ENCODE data around the gene MS4A14. TPM values are rescaled to one million over a fixed set of nuclear protein-coding genes. Genes with fewer than 3 reads are reported as not detected.

MS4A14 gene
- total and polyA plus RNA-seq, 2 of the 8 experiments (the other 6 are each of a cell fraction or from before 2014, with no cell fraction given), result not detected

DNA sequence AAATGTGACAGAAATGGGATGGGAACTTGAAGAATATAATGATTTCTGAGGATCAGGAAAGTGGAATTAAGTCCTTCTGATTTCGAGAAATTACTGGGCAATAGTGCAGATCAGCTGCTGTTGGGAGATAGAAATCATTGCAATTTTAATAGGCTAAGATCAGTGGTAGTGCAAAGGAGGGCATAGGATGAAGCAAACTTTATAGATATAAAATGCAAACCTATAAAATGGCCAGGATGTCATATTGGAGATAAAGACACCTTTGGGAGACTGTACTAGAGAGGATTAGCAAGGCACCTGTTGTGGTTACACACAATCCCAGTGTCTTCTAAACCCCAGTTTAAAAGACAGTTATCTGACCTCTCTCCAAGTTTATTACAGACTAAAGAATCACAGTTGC lies 24.4 kb upstream of the MS4A14 start:
- no peak overlapping the region for H4K8ac ChIP-seq (ENCODE audit: extremely low read depth, insufficient read depth, low read length)
- H2BK12ac ChIP-seq (ENCODE audit: low read depth, low read length), result no peak overlapping the region
- H3K9ac ChIP-seq (replicated peaks in 1 of 4; ENCODE audit: extremely low read depth in 1 of 4, low read depth in 3 of 4, low read length in 3 of 4), result no peak overlapping the region
- no peak overlapping the region for H3K14ac ChIP-seq (ENCODE audit: insufficient read length)
- CTCF ChIA-PET (ENCODE audit: partially characterized antibody), result interaction anchor here (0.8 to 13.3 kb wide), 4 partner anchors 9 to 37 kb away, joined by 3 to 115 read pairs (median 4); no protein-coding TSS in a partner anchor
- no peaks in the 10 kb centered on the region for H3K27me3 ChIP-seq (replicated peaks in 1 of 4; ENCODE audit: control insufficient read depth in 3 of 4, extremely low read depth in 1 of 4, insufficient read depth in 3 of 4, low read length in 3 of 4)
- H3K18ac ChIP-seq (ENCODE audit: extremely low read depth, low read length), result no peak overlapping the region
- H3K4me1 ChIP-seq (replicated peaks in 1 of 4; ENCODE audit: control insufficient read depth in 3 of 4, insufficient read depth in 4 of 4, low read length in 3 of 4), result peaks cover 0 to 2% (median 0%) of the 10 kb centered on the region in 4 experiments; a peak in 2 of 7 replicates
- H3K79me1 ChIP-seq (ENCODE audit: low read depth, low read length), result no peaks in the 10 kb centered on the region
- H4K91ac ChIP-seq (replicated peaks; ENCODE audit: insufficient read length, low read length), result no peak overlapping the region
- DNase-seq (ENCODE audit: low read depth in 1 of 2, low spot score in 2 of 2) (no peak), FAIRE-seq (no peak)
- no peaks in the 10 kb centered on the region for H3K79me2 ChIP-seq (ENCODE audit: control insufficient read depth in 1 of 2, insufficient read depth in 2 of 2, low read length in 2 of 2)
- H2BK5ac ChIP-seq (ENCODE audit: low read depth, low read length), result no peak overlapping the region
- no peak overlapping the region for H3K56ac ChIP-seq (replicated peaks; ENCODE audit: insufficient read length, low read depth, low read length)
- H4K5ac ChIP-seq (ENCODE audit: insufficient read length, low read depth, low read length), result no peak overlapping the region
- no peaks in the 10 kb centered on the region for H4K20me1 ChIP-seq (replicated peaks in 1 of 2; ENCODE audit: control insufficient read depth in 1 of 2, insufficient read depth in 2 of 2, low read length in 2 of 2)
- no peak overlapping the region for H2BK15ac ChIP-seq (ENCODE audit: low read length)
- POLR2A ChIA-PET (ENCODE audit: partially characterized antibody), result no interaction called here
- H3K9me3 ChIP-seq (ENCODE audit: insufficient read depth in 2 of 2, low read depth in 1 of 2, low read length in 1 of 2), result no peaks in the 10 kb centered on the region; a peak in 2 of 4 replicates
- no peaks in the 10 kb centered on the region for H3K23me2 ChIP-seq (ENCODE audit: low read depth, low read length)
- H3K36me3 ChIP-seq (ENCODE audit: control insufficient read depth in 2 of 4, insufficient read depth in 4 of 4, low read length in 3 of 4), result no peaks in the 10 kb centered on the region
- no peak overlapping the region for H2AK5ac ChIP-seq (ENCODE audit: low read depth, low read length)
- no peak overlapping the region for H3K4ac ChIP-seq (replicated peaks; ENCODE audit: insufficient read length, low read depth, low read length)
- H2BK120ac ChIP-seq (replicated peaks; ENCODE audit: low read depth, low read length), result no peak overlapping the region
- H3K4me2 ChIP-seq (ENCODE audit: insufficient read depth in 1 of 2, low read depth in 2 of 2, low read length in 2 of 2), result no peak overlapping the region
- 81% methylated on average over 1 of the region's 1 CpG; no CpG with 5 or more reads in 1 of the 2 experiments for WGBS, 2 experiments (ENCODE audit: extremely low coverage in 1 of 2, insufficient coverage in 1 of 2, insufficient read length in 1 of 2, insufficient replicate concordance in 2 of 2, low coverage in 1 of 2, low lambda C conversion rate in 2 of 2, missing lambda C conversion rate in 1 of 2)
- H2BK20ac ChIP-seq (ENCODE audit: low read length), result no peak overlapping the region
- no peak overlapping the region for H2AFZ ChIP-seq (ENCODE audit: low read length)
- no peak overlapping the region for H3K23ac ChIP-seq (ENCODE audit: insufficient read length)
- no peak overlapping the region for H3K27ac ChIP-seq (ENCODE audit: low read depth, low read length)
- no peak overlapping the region for H3K4me3 ChIP-seq (ENCODE audit: extremely low read depth in 1 of 4, insufficient read depth in 2 of 4, low read depth in 3 of 4, low read length in 4 of 4)
- no peak for TF ChIP-seq CEBPB (IDR thresholded peaks at IDR 0.05; ENCODE audit: low read depth, low read length)
- TF ChIP-seq BRCA1 (IDR thresholded peaks at IDR 0.05; ENCODE audit: low read depth, low read length), result no peak
- TF ChIP-seq, protein P1, sequence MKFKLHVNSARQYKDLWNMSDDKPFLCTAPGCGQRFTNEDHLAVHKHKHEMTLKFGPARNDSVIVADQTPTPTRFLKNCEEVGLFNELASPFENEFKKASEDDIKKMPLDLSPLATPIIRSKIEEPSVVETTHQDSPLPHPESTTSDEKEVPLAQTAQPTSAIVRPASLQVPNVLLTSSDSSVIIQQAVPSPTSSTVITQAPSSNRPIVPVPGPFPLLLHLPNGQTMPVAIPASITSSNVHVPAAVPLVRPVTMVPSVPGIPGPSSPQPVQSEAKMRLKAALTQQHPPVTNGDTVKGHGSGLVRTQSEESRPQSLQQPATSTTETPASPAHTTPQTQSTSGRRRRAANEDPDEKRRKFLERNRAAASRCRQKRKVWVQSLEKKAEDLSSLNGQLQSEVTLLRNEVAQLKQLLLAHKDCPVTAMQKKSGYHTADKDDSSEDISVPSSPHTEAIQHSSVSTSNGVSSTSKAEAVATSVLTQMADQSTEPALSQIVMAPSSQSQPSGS (IDR thresholded peaks at IDR 0.05; ENCODE audit: low read length), result no peak
- TF ChIP-seq NRF1 (IDR thresholded peaks at IDR 0.05; ENCODE audit: low read depth, low read length), result no peak
- no peak for TF ChIP-seq PHF8 (conservative IDR thresholded peaks at IDR 0.05; ENCODE audit: low read depth, low read length)
- TF ChIP-seq GABPA (IDR thresholded peaks at IDR 0.05; ENCODE audit: borderline replicate concordance, insufficient read depth, low read length), result no peak
- TF ChIP-seq RXRA (IDR thresholded peaks at IDR 0.05; ENCODE audit: insufficient read depth, low read depth, low read length), result no peak
- no peak for TF ChIP-seq BCL11A (IDR thresholded peaks at IDR 0.05; ENCODE audit: low read depth in 2 of 2, low read length in 2 of 2)
- TF ChIP-seq TAF7 (optimal IDR thresholded peaks at IDR 0.05; ENCODE audit: borderline replicate concordance, low read depth, low read length), result no peak
- no peak for TF ChIP-seq FOSL1 (IDR thresholded peaks at IDR 0.05; ENCODE audit: insufficient read depth, low read depth, low read length)
- TF ChIP-seq CREB1 (IDR thresholded peaks at IDR 0.05), result no peak
- TF ChIP-seq SIN3A (conservative IDR thresholded peaks at IDR 0.05 in 1 of 2, IDR thresholded peaks at IDR 0.05 in 1 of 2; ENCODE audit: low read depth in 1 of 2, low read length in 2 of 2), result no peak
- no peak for TF ChIP-seq ZNF274 (IDR thresholded peaks at IDR 0.05; ENCODE audit: borderline replicate concordance, extremely low read depth, low read length)

Measured in H1 (cell line).